Stomach (tissue), 9 donors: ENCODE measurements around the gene LSM12. TPM values are rescaled to one million over a fixed set of nuclear protein-coding genes. Genes with fewer than 3 reads are reported as not detected.

ENCODE experiments used
- DNase-seq, 2 donors: peaks; one replicate each; pipeline versions ENCODE4 v3.0.0 to v3.0.0-alpha.2; 2013 to 2019
- H3K27ac ChIP-seq, 5 donors: fragments of 200-600 bp in 4 of 5; sonication (generic) in 4 of 5; one replicate each; pipeline ENCODE4 v1.5.1; 2013 to 2019; ENCODE audit warnings: mild to moderate bottlenecking in 1 of 5, moderate library complexity in 1 of 5
- H3K27me3 ChIP-seq, 3 donors: fragments of 200-600 bp; sonication (generic); one replicate each; pipeline ENCODE4 v1.5.1; 2017 to 2019; ENCODE audit warnings: mixed run types in 1 of 3
- H3K36me3 ChIP-seq, 4 donors: fragments of 200-600 bp; sonication (generic); 1 replicate in 3 of 4; 2 replicates in 1 of 4; pipeline ENCODE4 v1.5.1; 2016 to 2019
- H3K4me1 ChIP-seq, 4 donors: fragments of 200-600 bp; sonication (generic); one replicate each; pipeline ENCODE4 v1.5.1; 2016 to 2019
- H3K4me3 ChIP-seq, 4 donors: fragments of 200-600 bp; sonication (generic) in 3 of 4; one replicate each; pipeline ENCODE4 v1.5.1; 2016 to 2019; ENCODE audit warnings: mild to moderate bottlenecking in 1 of 4
- H3K9me3 ChIP-seq, 4 donors: fragments of 200-600 bp; sonication (generic); one replicate each; pipeline ENCODE4 v1.5.1; 2016 to 2019
- CTCF ChIP-seq, 7 experiments: fragments of 450-650 bp in 4 of 7; fragments of 200-600 bp in 3 of 7; sonication (generic) in 3 of 7; IDR thresholded peaks; one replicate each; pipeline ENCODE4 v1.5.1; 2016 to 2019; ENCODE audit warnings: antibody characterized with exemption in 7 of 7, control low read depth in 2 of 7, mild to moderate bottlenecking in 1 of 7
- EP300 ChIP-seq: sonication (generic); formaldehyde crosslinking; IDR thresholded peaks from one replicate; pipeline ENCODE4 v1.6.1; 2017; ENCODE audit warnings: antibody characterized with exemption
- POLR2A ChIP-seq, 4 donors: fragments of 450-650 bp; IDR thresholded peaks; one replicate each; pipeline ENCODE4 v1.6.1; 2016; ENCODE audit warnings: antibody characterized with exemption in 4 of 4, control low read depth in 2 of 4, mild to moderate bottlenecking in 1 of 4, moderate library complexity in 1 of 4
- POLR2AphosphoS5 ChIP-seq, 3 donors: sonication (generic); formaldehyde crosslinking; IDR thresholded peaks; one replicate each; pipeline ENCODE4 v1.6.1; 2016; ENCODE audit warnings: antibody characterized with exemption in 3 of 3
- WGBS, 5 donors: extraction: QIAGEN DNeasy Blood & Tissue Kit in 3 of 5; methylation state at CpG; one replicate each; pipeline versions ENCODE4 v1.1.5 to v1.1.7; 2013 to 2018; 5-methylcytosine and 5-hydroxymethylcytosine counted together
- intact Hi-C: fragments of 100-400 bp; cut with DNase I; formaldehyde crosslinking; loops from one replicate; pipeline ENCODE4 v1.15.1; 2023; ENCODE audit warnings: low total_unique reads
- polyA plus RNA-seq, 3 donors: library from polyadenylated mRNA; stranded (reverse); fragments of 200-250 nt; gene quantifications; one replicate each; pipeline ENCODE4 v1.2.3, GENCODE V29; 2013
- total RNA-seq, 5 donors: library from RNA; depleted of rRNA; stranded (reverse); fragments of >200 nt; gene quantifications; one replicate each; pipeline versions ENCODE4 v1.1.0 to v1.2.3, GENCODE V29; 2014 to 2016
- donor health status: healthy with polysubstance abuse.
- donor health status: Bipolar disorder and iron deficiency.
- donor health status: healthy.

LSM12 gene
- total and polyA plus RNA-seq, 8 donors = 19.8 to 34.5 (median 30.2) TPM

- Histone ChIP-seq H3K27me3 (no peaks in the 10 kb centered on the region), H3K27ac (no peak overlapping the region), H3K4me1 (peaks cover 0 to 20% (median 2%) of the 10 kb centered on the region in 4 donors), H3K36me3 (peaks cover 76 to 99% (median 98%) of the 10 kb centered on the region in 4 donors), H3K9me3 (no peaks in the 10 kb centered on the region), H3K4me3 (no peak overlapping the region)
- intact Hi-C loops = no loop called here
- 82 to 87% (median 85%) methylated on average over 10 to 18 of the region's 18 CpGs for WGBS, 5 donors
- TF ChIP-seq EP300 (no peak), POLR2A (IDR thresholded peaks at IDR 0.05) (no peak), POLR2AphosphoS5 (IDR thresholded peaks at IDR 0.05) (no peak), CTCF (IDR thresholded peaks at IDR 0.05) (no peak)
- DNase-seq = no peak
Observed at GRCh38 chr17:44079877-44080821, 13.7 kb upstream of the LSM12 start.

- no peaks in the 10 kb centered on the region for H3K9me3 ChIP-seq
- intact Hi-C loops = no loop called here
- WGBS, 5 donors = 86 to 95% (median 89%) methylated on average over 14 to 19 of the region's 19 CpGs
- H3K4me1 ChIP-seq = peaks cover 0 to 26% (median 2%) of the 10 kb centered on the region in 4 donors
- H3K36me3 ChIP-seq = peaks cover 67 to 99% (median 91%) of the 10 kb centered on the region in 4 donors
- H3K27me3 ChIP-seq = no peaks in the 10 kb centered on the region
- TF ChIP-seq CTCF (IDR thresholded peaks at IDR 0.05) = no peak
- no peak for TF ChIP-seq POLR2A (IDR thresholded peaks at IDR 0.05)
- TF ChIP-seq EP300 = no peak
- TF ChIP-seq POLR2AphosphoS5 (IDR thresholded peaks at IDR 0.05) = no peak
- no peak for DNase-seq
- no peak overlapping the region for H3K27ac ChIP-seq
- no peak overlapping the region for H3K4me3 ChIP-seq
Observed at GRCh38 chr17:44078412-44078811, 11.9 kb upstream of the LSM12 start.

- DNase-seq = no peak
- no peak overlapping the region for H3K4me3 ChIP-seq
- peaks cover 0 to 34% (median 6%) of the 10 kb centered on the region in 4 donors for H3K4me1 ChIP-seq
- H3K9me3 ChIP-seq = no peaks in the 10 kb centered on the region
- no peaks in the 10 kb centered on the region for H3K27me3 ChIP-seq
- H3K27ac ChIP-seq = peak overlapping the region in 1 of 5 donors; percentile 17
- H3K36me3 ChIP-seq = peaks cover 60 to 90% (median 82%) of the 10 kb centered on the region in 4 donors
- intact Hi-C loops = no loop called here
- WGBS, 5 donors = 53 to 79% (median 65%) methylated on average over 3 to 4 of the region's 4 CpGs
- TF ChIP-seq POLR2A (IDR thresholded peaks at IDR 0.05) = no peak
- TF ChIP-seq POLR2AphosphoS5 (IDR thresholded peaks at IDR 0.05) = no peak
- TF ChIP-seq EP300 = no peak
- TF ChIP-seq CTCF (IDR thresholded peaks at IDR 0.05) = no peak
Observed at GRCh38 chr17:44077595-44077909, 11.1 kb upstream of the LSM12 start.

- intact Hi-C loops = no loop called here
- H3K27me3 ChIP-seq = no peaks in the 10 kb centered on the region
- peaks cover 2 to 40% (median 11%) of the 10 kb centered on the region in 4 donors for H3K4me1 ChIP-seq
- no peak for DNase-seq
- H3K36me3 ChIP-seq = peaks cover 54 to 84% (median 76%) of the 10 kb centered on the region in 4 donors
- WGBS, 5 donors = 50 to 68% (median 63%) methylated on average over 6 of the region's 6 CpGs
- no peak for TF ChIP-seq EP300
- no peak for TF ChIP-seq POLR2A (IDR thresholded peaks at IDR 0.05)
- TF ChIP-seq POLR2AphosphoS5 (IDR thresholded peaks at IDR 0.05) = no peak
- no peak overlapping the region for H3K4me3 ChIP-seq
- no peaks in the 10 kb centered on the region for H3K9me3 ChIP-seq
- peak overlapping the region in 2 of 5 donors; percentile 17 to 18 for H3K27ac ChIP-seq
Observed at GRCh38 chr17:44076716-44077594, 10.5 kb upstream of the LSM12 start.
